ENCODE results near the gene PRG2. TPM values are rescaled to one million over a fixed set of nuclear protein-coding genes. Genes with fewer than 3 reads are reported as not detected.

Gene PRG2
- total and polyA plus RNA-seq, 2 of the 13 experiments (the other 11 are each of a cell fraction or from before 2014, with no cell fraction given): not detected

DNA sequence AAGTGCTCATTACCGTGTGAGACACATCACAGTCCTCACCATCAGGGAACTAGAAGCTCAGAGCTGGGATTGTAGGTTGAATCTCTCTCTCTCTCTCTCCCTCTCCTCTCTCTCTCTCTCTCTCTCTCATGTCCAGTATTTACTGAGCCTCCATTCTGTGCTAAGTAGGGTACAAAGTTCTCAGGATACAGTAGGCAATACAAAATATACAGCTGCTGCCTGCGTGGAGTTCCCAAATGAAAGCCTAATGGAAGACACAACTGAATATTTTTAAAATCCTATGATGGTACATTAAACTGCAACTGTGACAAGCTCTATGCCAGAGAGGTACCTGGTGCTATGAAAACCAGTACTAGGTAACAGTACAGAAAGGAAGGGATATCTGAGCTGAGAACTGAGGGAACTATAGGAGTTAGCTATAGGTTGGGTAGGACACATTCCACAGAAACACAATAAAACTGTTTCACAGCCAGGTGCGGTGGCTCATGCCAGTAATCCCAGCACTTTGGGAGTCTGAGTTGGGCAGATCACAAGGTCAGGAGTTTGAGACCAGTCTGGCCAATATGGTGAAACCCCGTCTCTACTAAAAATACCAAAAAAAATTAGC is 9.6 kb upstream of the PRG2 start (continued):
- TF ChIP-seq, protein P1, sequence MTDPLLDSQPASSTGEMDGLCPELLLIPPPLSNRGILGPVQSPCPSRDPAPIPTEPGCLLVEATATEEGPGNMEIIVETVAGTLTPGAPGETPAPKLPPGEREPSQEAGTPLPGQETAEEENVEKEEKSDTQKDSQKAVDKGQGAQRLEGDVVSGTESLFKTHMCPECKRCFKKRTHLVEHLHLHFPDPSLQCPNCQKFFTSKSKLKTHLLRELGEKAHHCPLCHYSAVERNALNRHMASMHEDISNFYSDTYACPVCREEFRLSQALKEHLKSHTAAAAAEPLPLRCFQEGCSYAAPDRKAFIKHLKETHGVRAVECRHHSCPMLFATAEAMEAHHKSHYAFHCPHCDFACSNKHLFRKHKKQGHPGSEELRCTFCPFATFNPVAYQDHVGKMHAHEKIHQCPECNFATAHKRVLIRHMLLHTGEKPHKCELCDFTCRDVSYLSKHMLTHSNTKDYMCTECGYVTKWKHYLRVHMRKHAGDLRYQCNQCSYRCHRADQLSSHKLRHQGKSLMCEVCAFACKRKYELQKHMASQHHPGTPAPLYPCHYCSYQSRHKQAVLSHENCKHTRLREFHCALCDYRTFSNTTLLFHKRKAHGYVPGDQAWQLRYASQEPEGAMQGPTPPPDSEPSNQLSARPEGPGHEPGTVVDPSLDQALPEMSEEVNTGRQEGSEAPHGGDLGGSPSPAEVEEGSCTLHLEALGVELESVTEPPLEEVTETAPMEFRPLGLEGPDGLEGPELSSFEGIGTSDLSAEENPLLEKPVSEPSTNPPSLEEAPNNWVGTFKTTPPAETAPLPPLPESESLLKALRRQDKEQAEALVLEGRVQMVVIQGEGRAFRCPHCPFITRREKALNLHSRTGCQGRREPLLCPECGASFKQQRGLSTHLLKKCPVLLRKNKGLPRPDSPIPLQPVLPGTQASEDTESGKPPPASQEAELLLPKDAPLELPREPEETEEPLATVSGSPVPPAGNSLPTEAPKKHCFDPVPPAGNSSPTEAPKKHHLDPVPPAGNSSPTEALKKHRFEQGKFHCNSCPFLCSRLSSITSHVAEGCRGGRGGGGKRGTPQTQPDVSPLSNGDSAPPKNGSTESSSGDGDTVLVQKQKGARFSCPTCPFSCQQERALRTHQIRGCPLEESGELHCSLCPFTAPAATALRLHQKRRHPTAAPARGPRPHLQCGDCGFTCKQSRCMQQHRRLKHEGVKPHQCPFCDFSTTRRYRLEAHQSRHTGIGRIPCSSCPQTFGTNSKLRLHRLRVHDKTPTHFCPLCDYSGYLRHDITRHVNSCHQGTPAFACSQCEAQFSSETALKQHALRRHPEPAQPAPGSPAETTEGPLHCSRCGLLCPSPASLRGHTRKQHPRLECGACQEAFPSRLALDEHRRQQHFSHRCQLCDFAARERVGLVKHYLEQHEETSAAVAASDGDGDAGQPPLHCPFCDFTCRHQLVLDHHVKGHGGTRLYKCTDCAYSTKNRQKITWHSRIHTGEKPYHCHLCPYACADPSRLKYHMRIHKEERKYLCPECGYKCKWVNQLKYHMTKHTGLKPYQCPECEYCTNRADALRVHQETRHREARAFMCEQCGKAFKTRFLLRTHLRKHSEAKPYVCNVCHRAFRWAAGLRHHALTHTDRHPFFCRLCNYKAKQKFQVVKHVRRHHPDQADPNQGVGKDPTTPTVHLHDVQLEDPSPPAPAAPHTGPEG (CRISPR knock-in tag; IDR thresholded peaks at IDR 0.05): no peak
- no peak for TF ChIP-seq ZBTB8A (CRISPR knock-in tag; IDR thresholded peaks at IDR 0.05; ENCODE audit: borderline replicate concordance, low read depth)
- TF ChIP-seq NR2F2 (IDR thresholded peaks at IDR 0.05; ENCODE audit: borderline replicate concordance, low read depth): no peak
- no peak for TF ChIP-seq ATAD3A (CRISPR knock-in tag; IDR thresholded peaks at IDR 0.05)
- TF ChIP-seq SUZ12 (IDR thresholded peaks at IDR 0.05; ENCODE audit: low read depth, low read length): no peak
- TF ChIP-seq YEATS2 (CRISPR knock-in tag; IDR thresholded peaks at IDR 0.05; ENCODE audit: borderline replicate concordance): no peak
- TF ChIP-seq MED13 (CRISPR knock-in tag; IDR thresholded peaks at IDR 0.05): no peak
- no peak for TF ChIP-seq ZNF337 (CRISPR knock-in tag; IDR thresholded peaks at IDR 0.05; ENCODE audit: borderline replicate concordance, low read depth)
- TF ChIP-seq, protein P2, sequence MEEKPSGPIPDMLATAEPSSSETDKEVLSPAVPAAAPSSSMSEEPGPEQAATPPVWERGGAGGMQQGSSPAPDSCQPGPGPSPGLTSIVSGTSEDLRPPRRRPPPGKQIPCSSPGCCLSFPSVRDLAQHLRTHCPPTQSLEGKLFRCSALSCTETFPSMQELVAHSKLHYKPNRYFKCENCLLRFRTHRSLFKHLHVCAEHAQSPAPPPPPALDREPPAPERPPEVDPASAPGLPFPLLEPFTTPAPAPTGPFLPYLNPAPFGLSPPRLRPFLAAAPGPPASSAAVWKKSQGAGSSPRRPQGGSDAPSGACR (CRISPR knock-in tag; IDR thresholded peaks at IDR 0.05): 0 out of 2 replicates have a peak, but pooled peaks have one; percentile 32
- TF ChIP-seq KDM5A (IDR thresholded peaks at IDR 0.05; ENCODE audit: borderline replicate concordance, low read length): no peak
- TF ChIP-seq ATRX (CRISPR knock-in tag; IDR thresholded peaks at IDR 0.05; ENCODE audit: borderline replicate concordance): no peak
- TF ChIP-seq, protein P3, sequence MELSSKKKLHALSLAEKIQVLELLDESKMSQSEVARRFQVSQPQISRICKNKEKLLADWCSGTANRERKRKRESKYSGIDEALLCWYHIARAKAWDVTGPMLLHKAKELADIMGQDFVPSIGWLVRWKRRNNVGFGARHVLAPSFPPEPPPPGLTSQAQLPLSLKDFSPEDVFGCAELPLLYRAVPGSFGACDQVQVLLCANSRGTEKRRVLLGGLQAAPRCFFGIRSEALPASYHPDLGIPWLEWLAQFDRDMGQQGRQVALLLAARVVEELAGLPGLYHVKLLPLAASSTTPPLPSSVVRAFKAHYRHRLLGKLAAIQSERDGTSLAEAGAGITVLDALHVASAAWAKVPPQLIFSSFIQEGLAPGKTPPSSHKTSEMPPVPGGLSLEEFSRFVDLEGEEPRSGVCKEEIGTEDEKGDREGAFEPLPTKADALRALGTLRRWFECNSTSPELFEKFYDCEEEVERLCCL (CRISPR knock-in tag; IDR thresholded peaks at IDR 0.05; ENCODE audit: borderline replicate concordance): no peak
- TF ChIP-seq, protein P4, sequence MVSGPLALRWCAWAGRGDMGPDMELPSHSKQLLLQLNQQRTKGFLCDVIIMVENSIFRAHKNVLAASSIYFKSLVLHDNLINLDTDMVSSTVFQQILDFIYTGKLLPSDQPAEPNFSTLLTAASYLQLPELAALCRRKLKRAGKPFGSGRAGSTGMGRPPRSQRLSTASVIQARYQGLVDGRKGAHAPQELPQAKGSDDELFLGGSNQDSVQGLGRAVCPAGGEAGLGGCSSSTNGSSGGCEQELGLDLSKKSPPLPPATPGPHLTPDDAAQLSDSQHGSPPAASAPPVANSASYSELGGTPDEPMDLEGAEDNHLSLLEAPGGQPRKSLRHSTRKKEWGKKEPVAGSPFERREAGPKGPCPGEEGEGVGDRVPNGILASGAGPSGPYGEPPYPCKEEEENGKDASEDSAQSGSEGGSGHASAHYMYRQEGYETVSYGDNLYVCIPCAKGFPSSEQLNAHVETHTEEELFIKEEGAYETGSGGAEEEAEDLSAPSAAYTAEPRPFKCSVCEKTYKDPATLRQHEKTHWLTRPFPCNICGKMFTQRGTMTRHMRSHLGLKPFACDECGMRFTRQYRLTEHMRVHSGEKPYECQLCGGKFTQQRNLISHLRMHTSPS (CRISPR knock-in tag; IDR thresholded peaks at IDR 0.05; ENCODE audit: low read depth): no peak
- TF ChIP-seq, protein P5, sequence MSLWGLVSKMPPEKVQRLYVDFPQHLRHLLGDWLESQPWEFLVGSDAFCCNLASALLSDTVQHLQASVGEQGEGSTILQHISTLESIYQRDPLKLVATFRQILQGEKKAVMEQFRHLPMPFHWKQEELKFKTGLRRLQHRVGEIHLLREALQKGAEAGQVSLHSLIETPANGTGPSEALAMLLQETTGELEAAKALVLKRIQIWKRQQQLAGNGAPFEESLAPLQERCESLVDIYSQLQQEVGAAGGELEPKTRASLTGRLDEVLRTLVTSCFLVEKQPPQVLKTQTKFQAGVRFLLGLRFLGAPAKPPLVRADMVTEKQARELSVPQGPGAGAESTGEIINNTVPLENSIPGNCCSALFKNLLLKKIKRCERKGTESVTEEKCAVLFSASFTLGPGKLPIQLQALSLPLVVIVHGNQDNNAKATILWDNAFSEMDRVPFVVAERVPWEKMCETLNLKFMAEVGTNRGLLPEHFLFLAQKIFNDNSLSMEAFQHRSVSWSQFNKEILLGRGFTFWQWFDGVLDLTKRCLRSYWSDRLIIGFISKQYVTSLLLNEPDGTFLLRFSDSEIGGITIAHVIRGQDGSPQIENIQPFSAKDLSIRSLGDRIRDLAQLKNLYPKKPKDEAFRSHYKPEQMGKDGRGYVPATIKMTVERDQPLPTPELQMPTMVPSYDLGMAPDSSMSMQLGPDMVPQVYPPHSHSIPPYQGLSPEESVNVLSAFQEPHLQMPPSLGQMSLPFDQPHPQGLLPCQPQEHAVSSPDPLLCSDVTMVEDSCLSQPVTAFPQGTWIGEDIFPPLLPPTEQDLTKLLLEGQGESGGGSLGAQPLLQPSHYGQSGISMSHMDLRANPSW (CRISPR knock-in tag; IDR thresholded peaks at IDR 0.05; ENCODE audit: borderline replicate concordance): no peak
- TF ChIP-seq, protein P6, sequence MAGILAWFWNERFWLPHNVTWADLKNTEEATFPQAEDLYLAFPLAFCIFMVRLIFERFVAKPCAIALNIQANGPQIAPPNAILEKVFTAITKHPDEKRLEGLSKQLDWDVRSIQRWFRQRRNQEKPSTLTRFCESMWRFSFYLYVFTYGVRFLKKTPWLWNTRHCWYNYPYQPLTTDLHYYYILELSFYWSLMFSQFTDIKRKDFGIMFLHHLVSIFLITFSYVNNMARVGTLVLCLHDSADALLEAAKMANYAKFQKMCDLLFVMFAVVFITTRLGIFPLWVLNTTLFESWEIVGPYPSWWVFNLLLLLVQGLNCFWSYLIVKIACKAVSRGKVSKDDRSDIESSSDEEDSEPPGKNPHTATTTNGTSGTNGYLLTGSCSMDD (CRISPR knock-in tag; IDR thresholded peaks at IDR 0.05): no peak
